Liver (tissue), 9 donors: Measurements from ENCODE around the gene GAP43. TPM values are rescaled to one million over a fixed set of nuclear protein-coding genes. Genes with fewer than 3 reads are reported as not detected.

Source experiments
- DNase-seq: peaks from one replicate; pipeline ENCODE4 v3.0.0-alpha.2; 2017; ENCODE audit warnings: low spot score
- H3K27ac ChIP-seq, 2 donors: one replicate each; pipeline ENCODE4 v1.7.0; 2013; ENCODE audit warnings: inconsistent platforms in 2 of 2, low read length in 2 of 2, control low read depth in 1 of 2, low read depth in 1 of 2, mild to moderate bottlenecking in 1 of 2
- H3K27me3 ChIP-seq, 4 donors: one replicate each; pipeline versions ENCODE4 v1.6.1 to v1.7.0; 2013; ENCODE audit warnings: low read length in 3 of 4, inconsistent platforms in 1 of 4, mild to moderate bottlenecking in 1 of 4, moderate library complexity in 1 of 4; ENCODE audit not compliant: control insufficient read depth in 4 of 4, insufficient read depth in 4 of 4
- H3K36me3 ChIP-seq, 4 donors: one replicate each; pipeline versions ENCODE4 v1.6.1 to v1.7.0; 2013; ENCODE audit warnings: low read length in 3 of 4, mild to moderate bottlenecking in 3 of 4, low read depth in 1 of 4, moderate library complexity in 1 of 4; ENCODE audit not compliant: control insufficient read depth in 4 of 4, insufficient read depth in 3 of 4
- H3K4me1 ChIP-seq, 4 donors: one replicate each; pipeline versions ENCODE4 v1.6.1 to v1.7.0; 2013; ENCODE audit warnings: low read length in 3 of 4, mild to moderate bottlenecking in 3 of 4, moderate library complexity in 1 of 4; ENCODE audit not compliant: control insufficient read depth in 4 of 4, insufficient read depth in 4 of 4
- H3K4me3 ChIP-seq, 3 donors: one replicate each; pipeline versions ENCODE4 v1.6.1 to v1.7.0; 2013; ENCODE audit warnings: low read length in 3 of 3, control low read depth in 1 of 3, low read depth in 1 of 3, mild to moderate bottlenecking in 1 of 3
- H3K9ac ChIP-seq, 2 donors: one replicate each; pipeline ENCODE4 v1.7.0; 2013; ENCODE audit warnings: low read length in 2 of 2, mild to moderate bottlenecking in 2 of 2, moderate library complexity in 2 of 2, control low read depth in 1 of 2, low read depth in 1 of 2
- H3K9me3 ChIP-seq, 4 donors: one replicate each; pipeline versions ENCODE4 v1.6.1 to v1.7.0; 2013; ENCODE audit warnings: low read length in 3 of 4; ENCODE audit not compliant: control insufficient read depth in 4 of 4
- CTCF ChIP-seq: fragments of 150-350 bp; IDR thresholded peaks from 2 replicates; pipeline ENCODE4 v1.5.1; 2017; ENCODE audit warnings: improper control_type of control experiment, low read depth, low read length; ENCODE audit not compliant: missing input control
- EGR1 ChIP-seq, 2 donors: IDR thresholded peaks; 2 replicates each; pipeline ENCODE4 v1.6.1; 2016 to 2018; ENCODE audit warnings: antibody characterized with exemption in 2 of 2, low read depth in 2 of 2
- FOXA1 ChIP-seq: IDR thresholded peaks from 2 replicates; pipeline ENCODE4 v1.6.1; 2016; ENCODE audit warnings: antibody characterized with exemption
- FOXA2 ChIP-seq: IDR thresholded peaks from 2 replicates; pipeline ENCODE4 v1.6.1; 2016; ENCODE audit warnings: antibody characterized with exemption
- GABPA ChIP-seq, 2 donors: IDR thresholded peaks in 1 of 2; conservative IDR thresholded peaks in 1 of 2; 2 replicates each; pipeline ENCODE4 v1.6.1; 2016; ENCODE audit warnings: antibody characterized with exemption in 2 of 2, mild to moderate bottlenecking in 1 of 2, moderate library complexity in 1 of 2
- HNF4A ChIP-seq, 2 donors: conservative IDR thresholded peaks; 2 replicates each; pipeline ENCODE4 v1.6.1; 2016; ENCODE audit warnings: antibody characterized with exemption in 2 of 2, mild to moderate bottlenecking in 2 of 2
- HNF4G ChIP-seq: IDR thresholded peaks from 2 replicates; pipeline ENCODE4 v1.6.1; 2016; ENCODE audit warnings: antibody characterized with exemption
- JUND ChIP-seq, 2 donors: IDR thresholded peaks; 2 replicates each; pipeline ENCODE4 v1.6.1; 2016; ENCODE audit warnings: antibody characterized with exemption in 2 of 2
- MAX ChIP-seq: IDR thresholded peaks from 2 replicates; pipeline ENCODE4 v1.6.1; 2016; ENCODE audit warnings: antibody characterized with exemption
- NR2F2 ChIP-seq: IDR thresholded peaks from 2 replicates; pipeline ENCODE4 v1.6.1; 2016; ENCODE audit warnings: antibody characterized with exemption
- RAD21 ChIP-seq, 2 donors: IDR thresholded peaks; 2 replicates each; pipeline ENCODE4 v1.6.1; 2016; ENCODE audit warnings: antibody characterized with exemption in 2 of 2, mild to moderate bottlenecking in 2 of 2
- REST ChIP-seq: IDR thresholded peaks from 2 replicates; pipeline ENCODE4 v1.6.1; 2016; ENCODE audit warnings: antibody characterized with exemption, mild to moderate bottlenecking
- RXRA ChIP-seq, 2 donors: IDR thresholded peaks; 2 replicates each; pipeline ENCODE4 v1.6.1; 2017 to 2018; ENCODE audit warnings: antibody characterized with exemption in 2 of 2, mild to moderate bottlenecking in 1 of 2
- SP1 ChIP-seq: IDR thresholded peaks from 2 replicates; pipeline ENCODE4 v1.6.1; 2018; ENCODE audit warnings: antibody characterized with exemption, mild to moderate bottlenecking
- TAF1 ChIP-seq: conservative IDR thresholded peaks from 2 replicates; pipeline ENCODE4 v1.6.1; 2016; ENCODE audit warnings: antibody characterized with exemption, mild to moderate bottlenecking
- YY1 ChIP-seq: IDR thresholded peaks from 2 replicates; pipeline ENCODE4 v1.6.1; 2016; ENCODE audit warnings: antibody characterized with exemption, mild to moderate bottlenecking
- ZBTB33 ChIP-seq: IDR thresholded peaks from 2 replicates; pipeline ENCODE4 v1.6.1; 2016; ENCODE audit warnings: antibody characterized with exemption
- WGBS: extraction: QIAGEN DNeasy Blood & Tissue Kit; methylation state at CpG from one replicate; pipeline ENCODE4 v1.1.7; 2013; 5-methylcytosine and 5-hydroxymethylcytosine counted together
- polyA plus RNA-seq, 2 donors: library from polyadenylated mRNA; stranded (reverse) in 1 of 2; unstranded in 1 of 2; fragments of 200-250 nt in 1 of 2; fragments of >200 nt in 1 of 2; fragmentation: Nextera tagmentation in 1 of 2; extraction: Ambion mirVana in 1 of 2; gene quantifications; one replicate each; pipeline versions ENCODE4 v1.2.1 to v1.2.3, GENCODE V29; 2013 to 2015
- total RNA-seq, 2 donors: library from RNA; depleted of rRNA; stranded (reverse); fragments of >200 nt; gene quantifications; one replicate each; pipeline ENCODE4 v1.2.3, GENCODE V29; 2014
- TF ChIP-seq, protein P1 (sequence below): IDR thresholded peaks from 2 replicates; pipeline ENCODE4 v1.6.1; 2016; ENCODE audit warnings: antibody characterized with exemption
- donor health status: healthy.
- donor health status: healthy.
- donor health status: healthy.
- donor health status: healthy.
- donor health status: healthy.

The GAP43 gene
- total and polyA plus RNA-seq, 4 donors: 0.06 TPM; not detected in 3

DNA sequence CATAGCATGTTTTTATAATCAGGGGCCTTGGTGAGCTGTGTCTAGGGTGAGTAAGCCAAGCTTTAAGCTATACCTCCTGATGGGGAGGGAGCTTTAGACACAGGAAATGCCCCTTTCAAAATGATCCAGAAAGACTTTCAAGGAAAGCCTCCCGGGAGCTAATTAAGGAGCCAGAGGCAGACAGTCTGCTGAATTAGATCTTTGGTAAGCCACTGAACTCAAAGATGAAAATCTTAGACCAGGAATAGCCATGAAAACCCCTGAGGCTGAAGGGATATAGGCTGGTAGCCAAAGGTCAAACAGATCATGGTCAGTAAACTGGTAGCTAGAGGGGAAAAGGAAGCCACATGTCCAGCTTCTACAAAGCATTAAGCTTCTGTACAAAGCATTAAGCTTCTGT, 42.7 kb upstream of the GAP43 start:
- Histone ChIP-seq H3K27ac (no peak overlapping the region), H3K27me3 (peaks cover 0 to 3% (median 0%) of the 10 kb centered on the region in 4 donors), H3K9ac (no peak overlapping the region), H3K4me3 (no peak overlapping the region), H3K36me3 (no peaks in the 10 kb centered on the region), H3K9me3 (peaks cover 0 to 2% (median 0%) of the 10 kb centered on the region in 4 donors), H3K4me1 (no peaks in the 10 kb centered on the region)
- no peak for DNase-seq
- 71% methylated on average over 1 of the region's 1 CpG for WGBS
- TF ChIP-seq FOXA1 (no peak), NR2F2 (no peak), RAD21 (IDR thresholded peaks at IDR 0.05) (no peak), CTCF (no peak), EGR1 (IDR thresholded peaks at IDR 0.05; ENCODE audit: low read depth in 2 of 2) (no peak), HNF4A (conservative IDR thresholded peaks at IDR 0.05) (no peak), YY1 (no peak), HNF4G (no peak), TAF1 (no peak), SP1 (no peak), GABPA (IDR thresholded peaks at IDR 0.05 in 1 of 2, conservative IDR thresholded peaks at IDR 0.05 in 1 of 2) (no peak), ZBTB33 (no peak), FOXA2 (no peak), JUND (IDR thresholded peaks at IDR 0.05) (no peak), RXRA (IDR thresholded peaks at IDR 0.05) (no peak), MAX (no peak), REST (no peak)
- TF ChIP-seq, protein P1, sequence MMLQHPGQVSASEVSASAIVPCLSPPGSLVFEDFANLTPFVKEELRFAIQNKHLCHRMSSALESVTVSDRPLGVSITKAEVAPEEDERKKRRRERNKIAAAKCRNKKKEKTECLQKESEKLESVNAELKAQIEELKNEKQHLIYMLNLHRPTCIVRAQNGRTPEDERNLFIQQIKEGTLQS: no peak
